GM23338 (cell line): Measurements from ENCODE around the gene PRSS23. TPM values are rescaled to one million over a fixed set of nuclear protein-coding genes. Genes with fewer than 3 reads are reported as not detected.

Experiments
- ATAC-seq: fragments of 200-7000 bp; cut with Tn5 transposase; 3 replicates; pipeline ENCODE4 v1.9.1; 2020
- DNase-seq: peaks from one replicate; pipeline ENCODE4 v3.0.0-alpha.2; 2015; ENCODE audit warnings: low spot score
- H2AFZ ChIP-seq: fragments of 200-600 bp; sonication (generic); 2 replicates; pipeline ENCODE4 v1.8.0; 2016; ENCODE audit warnings: antibody characterized with exemption, mild to moderate bottlenecking, moderate library complexity
- H3F3A ChIP-seq: fragments of 200-600 bp; sonication (generic); replicated peaks from 2 replicates; pipeline ENCODE4 v1.8.0; 2017; ENCODE audit warnings: antibody characterized with exemption, mixed run types, low read depth
- H3K27ac ChIP-seq: fragments of 200-600 bp; sonication (generic); 2 replicates; pipeline ENCODE4 v1.6.1; 2016; ENCODE audit warnings: low read depth
- H3K27me3 ChIP-seq: fragments of 200-600 bp; sonication (generic); 2 replicates; pipeline ENCODE4 v1.8.0; 2016; ENCODE audit warnings: mild to moderate bottlenecking, mixed run types, moderate library complexity; ENCODE audit not compliant: insufficient read depth
- H3K36me3 ChIP-seq: fragments of 200-600 bp; sonication (generic); 2 replicates; pipeline ENCODE4 v1.8.0; 2016; ENCODE audit warnings: mild to moderate bottlenecking; ENCODE audit not compliant: insufficient read depth
- H3K4me1 ChIP-seq: fragments of 200-600 bp; sonication (generic); 2 replicates; pipeline ENCODE4 v1.8.0; 2016; ENCODE audit warnings: mild to moderate bottlenecking, moderate library complexity; ENCODE audit not compliant: insufficient read depth
- H3K4me2 ChIP-seq: fragments of 200-600 bp; sonication (generic); 2 replicates; pipeline ENCODE4 v1.7.1; 2017; ENCODE audit warnings: mixed run types
- H3K4me3 ChIP-seq: fragments of 200-600 bp; sonication (generic); 2 replicates; pipeline ENCODE4 v1.6.1; 2016; ENCODE audit warnings: mixed run types
- H3K79me2 ChIP-seq: fragments of 200-600 bp; sonication (generic); replicated peaks from 2 replicates; pipeline ENCODE4 v1.8.0; 2017; ENCODE audit warnings: mild to moderate bottlenecking; ENCODE audit not compliant: insufficient read depth
- H3K9me2 ChIP-seq: fragments of 200-600 bp; sonication (generic); 2 replicates; pipeline ENCODE4 v1.8.0; 2017; ENCODE audit not compliant: insufficient read depth
- H4K20me1 ChIP-seq: fragments of 200-600 bp; sonication (generic); replicated peaks from 2 replicates; pipeline ENCODE4 v1.8.0; 2017; ENCODE audit warnings: mild to moderate bottlenecking; ENCODE audit not compliant: insufficient read depth
- H3K27ac Mint-ChIP-seq: 2 replicates; pipeline ENCODE4 v1.8.0; 2020; ENCODE audit warnings: inconsistent platforms, mild to moderate bottlenecking, moderate library complexity, mixed read lengths
- H3K27me3 Mint-ChIP-seq: 3 replicates; pipeline ENCODE4 v1.8.0; 2022; ENCODE audit warnings: low read depth, mild to moderate bottlenecking, moderate library complexity, mixed read lengths, inconsistent platforms; ENCODE audit not compliant: insufficient read depth, poor library complexity
- H3K36me3 Mint-ChIP-seq: 3 replicates; pipeline ENCODE4 v1.8.0; 2021; ENCODE audit warnings: low read depth, mild to moderate bottlenecking, inconsistent platforms, moderate library complexity, mixed read lengths
- H3K4me1 Mint-ChIP-seq: 3 replicates; pipeline ENCODE4 v1.8.0; 2020; ENCODE audit warnings: mild to moderate bottlenecking, inconsistent platforms, mixed read lengths
- H3K4me3 Mint-ChIP-seq: 3 replicates; pipeline ENCODE4 v1.8.0; 2021; ENCODE audit warnings: moderate library complexity, mild to moderate bottlenecking, inconsistent platforms, mixed read lengths
- H3K9me3 Mint-ChIP-seq: 3 replicates; pipeline ENCODE4 v1.8.0; 2020; ENCODE audit warnings: moderate library complexity, mild to moderate bottlenecking, inconsistent platforms, mixed read lengths
- CREB1 ChIP-seq: fragments of 250-450 bp; sonication (Bioruptor Pico); IDR thresholded peaks from 2 replicates; pipeline ENCODE4 v1.5.0; 2020; ENCODE audit warnings: low read depth, mild to moderate bottlenecking, moderate library complexity
- CTCF ChIP-seq, 2 experiments: fragments of 200-600 bp in 1 of 2; sonication (generic) in 1 of 2; conservative IDR thresholded peaks; 2 replicates each; pipeline versions ENCODE4 v1.5.1 to v1.6.1; 2016 to 2017; ENCODE audit warnings: antibody characterized with exemption in 2 of 2, low read depth in 2 of 2, mild to moderate bottlenecking in 2 of 2, moderate library complexity in 1 of 2
- ETS1 ChIP-seq: IDR thresholded peaks from 2 replicates; pipeline ENCODE4 v1.6.1; 2016; ENCODE audit warnings: antibody characterized with exemption
- EZH2 ChIP-seq: fragments of 200-600 bp; sonication (generic); IDR thresholded peaks from one replicate; pipeline ENCODE4 v1.8.0; 2017; ENCODE audit warnings: antibody characterized with exemption, mild to moderate bottlenecking, low read depth; ENCODE audit not compliant: unreplicated experiment
- EZH2phosphoT487 ChIP-seq: fragments of 200-600 bp; sonication (generic); IDR thresholded peaks from one replicate; pipeline ENCODE4 v1.8.1; 2018; ENCODE audit warnings: antibody characterized with exemption; ENCODE audit not compliant: unreplicated experiment
- JUNB ChIP-seq: IDR thresholded peaks from one replicate; pipeline ENCODE4 v1.6.1; 2016; ENCODE audit warnings: antibody characterized with exemption; ENCODE audit not compliant: unreplicated experiment
- NANOG ChIP-seq: IDR thresholded peaks from 2 replicates; pipeline ENCODE4 v1.6.1; 2016; ENCODE audit warnings: antibody characterized with exemption, borderline replicate concordance
- ZNF462 ChIP-seq: fragments of 250-450 bp; sonication (Bioruptor Pico); IDR thresholded peaks from 2 replicates; pipeline ENCODE4 v1.5.0; 2020; ENCODE audit warnings: mild to moderate bottlenecking, moderate library complexity
- polyA plus RNA-seq: library from polyadenylated mRNA; unstranded; fragments of >200 nt; fragmentation: Nextera tagmentation; extraction: Ambion mirVana; gene quantifications from 2 replicates; pipeline ENCODE4 v1.2.1, GENCODE V29; 2016
- total RNA-seq: library from RNA; depleted of rRNA; stranded (reverse); fragments of >200 nt; shearing (Covaris generic); gene quantifications from 2 replicates; pipeline ENCODE4 v1.2.3, GENCODE V29; 2014

The PRSS23 gene
- total and polyA plus RNA-seq, 2 experiments from 2014 or later = 3.9 to 4.7 TPM

- TF ChIP-seq ZNF462 (CRISPR knock-in tag) (no peak), ETS1 (no peak), NANOG (no peak), EZH2phosphoT487 (no peak), EZH2 (no peak)
Measured at GRCh38 chr11:86797133-86797532, 3.2 kb upstream of the PRSS23 start (continued).

GRCh38 chr11:86798988-86799387, 1.4 kb upstream of the PRSS23 start:
- no peak overlapping the region for H3K4me3 Mint-ChIP-seq
- peaks cover 13% of the 10 kb centered on the region for H3K27me3 Mint-ChIP-seq
- no peak overlapping the region for H2AFZ ChIP-seq
- H4K20me1 ChIP-seq = no peaks in the 10 kb centered on the region
- no peak for DNase-seq
- H3K27me3 ChIP-seq = peaks cover 47% of the 10 kb centered on the region
- no peaks in the 10 kb centered on the region for H3K9me2 ChIP-seq
- no peaks in the 10 kb centered on the region for H3F3A ChIP-seq
- ATAC-seq = no peak
- H3K4me1 Mint-ChIP-seq = peaks cover 17% of the 10 kb centered on the region
- no peak overlapping the region for H3K27ac ChIP-seq
- H3K27ac Mint-ChIP-seq = no peak overlapping the region
- H3K4me2 ChIP-seq = 0 out of 2 replicates have a peak overlapping the region, but pooled peaks have one; percentile 28
- no peaks in the 10 kb centered on the region for H3K36me3 Mint-ChIP-seq
- no peaks in the 10 kb centered on the region for H3K9me3 Mint-ChIP-seq
- H3K79me2 ChIP-seq = no peaks in the 10 kb centered on the region
- no peak overlapping the region for H3K4me3 ChIP-seq
- no peaks in the 10 kb centered on the region for H3K36me3 ChIP-seq
- H3K4me1 ChIP-seq = peaks cover 27% of the 10 kb centered on the region
- TF ChIP-seq JUNB (no peak), NANOG (no peak), CREB1 (CRISPR knock-in tag) (no peak), ETS1 (no peak), EZH2 (no peak), CTCF (conservative IDR thresholded peaks at IDR 0.05; ENCODE audit: low read depth in 2 of 2) (no peak)
